ENCODE measurements around the gene RALY.

DNA sequence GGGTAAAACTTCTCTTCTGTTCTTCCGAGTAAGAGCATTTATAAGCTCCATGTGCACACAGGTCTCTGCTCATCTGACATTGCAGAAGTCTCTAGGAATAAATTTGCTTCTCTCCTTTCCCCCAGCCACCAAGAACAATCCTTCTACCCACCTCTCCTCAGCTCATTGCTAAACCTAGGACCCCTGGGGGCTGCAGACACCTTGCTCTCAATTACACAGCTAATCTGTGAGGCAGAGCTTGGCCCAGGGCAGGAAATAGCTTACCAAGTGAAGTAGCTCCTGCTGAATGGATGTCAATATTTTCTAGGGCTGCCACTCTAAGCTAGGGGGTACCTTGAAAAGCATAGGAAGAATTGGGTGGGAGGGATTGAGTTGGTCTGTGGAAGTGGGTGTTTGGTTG lies 74.3 kb downstream of the RALY start:
- TF ChIP-seq CTCF (conservative IDR thresholded peaks at IDR 0.05; ENCODE audit: low read length), result no peak
- TF ChIP-seq EZH2phosphoT487 (IDR thresholded peaks at IDR 0.05; ENCODE audit: borderline replicate concordance), result no peak

Measured in Loucy (cell line).